K562 (cell line): ENCODE data around the gene CELSR1. TPM values are rescaled to one million over a fixed set of nuclear protein-coding genes. Genes with fewer than 3 reads are reported as not detected.

Experiments
- ATAC-seq: fragments of 200-7000 bp; cut with Tn5 transposase; 3 replicates; pipeline ENCODE4 v1.9.1; 2020; ENCODE audit warnings: moderate library complexity
- BruUV-seq: library from RNA; stranded (reverse); fragments of 400-500 nt; replicated peaks from 2 replicates; lab custom pipeline; 2021; lab: Mats Ljungman, UMichigan
- CTCF ChIA-PET: fragments of 300-600 bp; formaldehyde crosslinking; extraction: SDS; loops from one replicate; lab custom pipeline; 2021; ENCODE audit warnings: low intra/inter-chr PET ratio; lab: Yijun Ruan, JAX
- POLR2A ChIA-PET: fragments of 300-600, 350-650 bp; sonication (Branson Sonifier 250); formaldehyde crosslinking; extraction: SDS; loops from one replicate; lab custom pipeline; 2021; ENCODE audit warnings: antibody characterized with exemption, inconsistent platforms; lab: Yijun Ruan, JAX
- DNase-seq, 4 experiments: peaks; one replicate each; pipeline versions ENCODE4 v3.0.0 to v3.0.0-alpha.2; 2011 to 2018; ENCODE audit warnings: low spot score in 3 of 4, mixed read lengths in 3 of 4; ENCODE audit errors: extremely low read depth in 1 of 4
- FAIRE-seq: peaks from 2 replicates; lab custom pipeline; 2011; peaks lifted over from hg19 to GRCh38; lab: Jason Lieb, UNC
- H2AFZ ChIP-seq: 2 replicates; pipeline ENCODE4 v1.6.0; 2011; ENCODE audit warnings: low read depth, low read length, control low read depth, inconsistent platforms
- H3K27ac ChIP-seq: fragments of 200-600 bp; 3 replicates; pipeline ENCODE4 v1.8.0; 2011; ENCODE audit warnings: low read depth, mild to moderate bottlenecking, control low read depth, inconsistent platforms, low read length, moderate library complexity, mixed read lengths; ENCODE audit errors: extremely low read depth
- H3K27me3 ChIP-seq, 2 experiments: fragments of 300-600 bp in 1 of 2; 2 replicates in 1 of 2; 3 replicates in 1 of 2; pipeline versions ENCODE4 v1.6.0 to v1.8.0; 2011; ENCODE audit warnings: inconsistent platforms in 2 of 2, low read length in 2 of 2, mild to moderate bottlenecking in 1 of 2, mixed read lengths in 1 of 2, moderate library complexity in 1 of 2; ENCODE audit not compliant: control insufficient read depth in 2 of 2, insufficient read depth in 2 of 2
- H3K36me3 ChIP-seq: fragments of 300-600 bp; 3 replicates; pipeline ENCODE4 v1.8.0; 2011; ENCODE audit warnings: mild to moderate bottlenecking, low read length, inconsistent platforms; ENCODE audit not compliant: control insufficient read depth, insufficient read depth
- H3K4me1 ChIP-seq, 2 experiments: fragments of 200-600 bp in 1 of 2; replicated peaks in 1 of 2; 2 replicates in 1 of 2; 3 replicates in 1 of 2; pipeline versions ENCODE4 v1.5.1 to v1.8.0; 2011; ENCODE audit warnings: inconsistent platforms in 2 of 2, low read length in 2 of 2, mild to moderate bottlenecking in 1 of 2, mixed read lengths in 1 of 2, moderate library complexity in 1 of 2; ENCODE audit not compliant: control insufficient read depth in 2 of 2, insufficient read depth in 2 of 2
- H3K4me2 ChIP-seq: 2 replicates; pipeline ENCODE4 v1.6.1; 2011; ENCODE audit warnings: low read length, control low read depth, inconsistent platforms, mixed read lengths; ENCODE audit not compliant: insufficient read depth
- H3K4me3 ChIP-seq: fragments of 200-600 bp; sonication (generic), shearing (Covaris generic); 2 replicates; pipeline ENCODE4 v1.5.1; 2016; ENCODE audit warnings: control low read depth, inconsistent platforms
- H3K79me2 ChIP-seq: fragments of 200-600 bp; 3 replicates; pipeline ENCODE4 v1.8.0; 2011; ENCODE audit warnings: low read length, inconsistent platforms; ENCODE audit not compliant: control insufficient read depth, insufficient read depth
- H3K9ac ChIP-seq, 2 experiments: 2 replicates each; pipeline versions ENCODE4 v1.6.0 to v1.6.1; 2011; ENCODE audit warnings: low read depth in 2 of 2, low read length in 2 of 2, control low read depth in 1 of 2, inconsistent platforms in 1 of 2, mild to moderate bottlenecking in 1 of 2, mixed read lengths in 1 of 2; ENCODE audit not compliant: insufficient read depth in 1 of 2
- H3K9me1 ChIP-seq: one replicate; pipeline ENCODE4 v1.6.0; 2011; ENCODE audit warnings: inconsistent platforms, mild to moderate bottlenecking, low read length, moderate library complexity; ENCODE audit not compliant: control insufficient read depth, insufficient read depth
- H3K9me3 ChIP-seq: replicated peaks from 2 replicates; pipeline ENCODE4 v1.5.1; 2011; ENCODE audit warnings: low read depth, low read length, inconsistent platforms; ENCODE audit not compliant: control insufficient read depth, insufficient read depth
- H4K20me1 ChIP-seq: replicated peaks from 2 replicates; pipeline ENCODE4 v1.6.1; 2011; ENCODE audit warnings: low read length, inconsistent platforms, mixed read lengths; ENCODE audit not compliant: control insufficient read depth, insufficient read depth
- CBX2 ChIP-seq: fragments of 200-600 bp; sonication (generic); IDR thresholded peaks from one replicate; pipeline ENCODE4 v1.6.1; 2012; ENCODE audit warnings: mild to moderate bottlenecking, low read length, inconsistent platforms; ENCODE audit not compliant: insufficient read depth, poor library complexity, severe bottlenecking
- CREB1 ChIP-seq, 2 experiments: sonication (generic) in 1 of 2; formaldehyde crosslinking in 1 of 2; IDR thresholded peaks; 2 replicates each; pipeline versions ENCODE4 v1.6.1 to v1.8.0; 2012 to 2022; ENCODE audit warnings: inconsistent platforms in 1 of 2, mild to moderate bottlenecking in 1 of 2, missing genetic modification reagents in 1 of 2, moderate library complexity in 1 of 2
- HNRNPH1 ChIP-seq: fragments of 200-400 bp; formaldehyde crosslinking; optimal IDR thresholded peaks from 2 replicates; pipeline ENCODE3; 2017; ENCODE audit warnings: low read depth, mild to moderate bottlenecking, low read length, moderate library complexity
- KDM1A ChIP-seq, 2 experiments: fragments of 450-650 bp; IDR thresholded peaks; 2 replicates each; pipeline ENCODE4 v1.6.1; 2016; ENCODE audit warnings: mild to moderate bottlenecking in 2 of 2
- RBBP5 ChIP-seq: fragments of 200-600 bp; sonication (generic); IDR thresholded peaks from 2 replicates; pipeline ENCODE4 v1.6.1; 2012; ENCODE audit warnings: borderline replicate concordance, mild to moderate bottlenecking, low read length, control low read depth, inconsistent platforms; ENCODE audit not compliant: insufficient read depth, poor library complexity, severe bottlenecking
- SMARCA5 ChIP-seq: fragments of 450-650 bp; IDR thresholded peaks from 2 replicates; pipeline ENCODE4 v1.6.1; 2016
- STAT5B ChIP-seq: fragments of 250-450 bp; sonication (Bioruptor Pico); IDR thresholded peaks from 2 replicates; pipeline ENCODE4 v1.8.0; 2021; ENCODE audit warnings: mild to moderate bottlenecking, inconsistent platforms
- ZNF274 ChIP-seq: IDR thresholded peaks from 2 replicates; pipeline ENCODE4 v1.6.1; 2011; ENCODE audit warnings: low read depth, mild to moderate bottlenecking, low read length, moderate library complexity, borderline replicate concordance
- WGBS: fragments of 100-300 bp; shearing (Covaris generic); methylation state at CpG from one replicate; pipeline ENCODE4 v1.1.6; 2016; ENCODE audit warnings: low coverage, mixed read lengths; ENCODE audit not compliant: insufficient coverage; ENCODE audit errors: missing lambda C conversion rate; 5-methylcytosine and 5-hydroxymethylcytosine counted together
- in situ Hi-C: fragments of 300-500 bp; cut with MboI; formaldehyde crosslinking; loops from 4 replicates; pipeline ENCODE4 v1.15.0; 2018; ENCODE audit warnings: inconsistent platforms, mixed read lengths
- intact Hi-C: fragments of 100-400 bp; cut with micrococcal nuclease; formaldehyde crosslinking; loops from 2 replicates; pipeline ENCODE4 v1.14.2; 2022
- polyA plus RNA-seq, 8 experiments: library from polyadenylated mRNA; depleted of rRNA in 4 of 8; stranded (reverse) in 5 of 8; unstranded in 3 of 8; fragments of >200 nt; fragmentation: Nextera tagmentation in 2 of 8; fragmentation: Illumina TruSeq in 1 of 8; extraction: Ambion mirVana in 2 of 8; extraction: Trizol in 1 of 8; gene quantifications; 2 replicates each; pipeline versions ENCODE4 v1.2.1 to v1.2.3, GENCODE V29; 2011 to 2014; ENCODE audit warnings: inconsistent platforms in 1 of 8, missing spikeins in 1 of 8
- total RNA-seq, 7 experiments: library from RNA; depleted of rRNA in 6 of 7; stranded (reverse); fragments of >200 nt in 6 of 7; fragmentation: Illumina TruSeq in 2 of 7; extraction: Trizol in 2 of 7; gene quantifications; 2 replicates each; pipeline versions ENCODE4 v1.2.1 to v1.2.3, GENCODE V29; 2011 to 2021; ENCODE audit warnings: low replicate concordance in 1 of 7
- TF ChIP-seq, protein P1 (sequence below): fragments of 450-650 bp; IDR thresholded peaks from 2 replicates; pipeline ENCODE4 v1.6.1; 2018; ENCODE audit not compliant: partially characterized antibody
- TF ChIP-seq, protein P2 (sequence below): sonication (generic); formaldehyde crosslinking; IDR thresholded peaks from 2 replicates; pipeline ENCODE4 v1.8.1; 2023; ENCODE audit warnings: mild to moderate bottlenecking, missing genetic modification reagents
- TF ChIP-seq, protein P3 (sequence below), 2 experiments: IDR thresholded peaks; 2 replicates each; pipeline ENCODE4 v1.6.1; 2012; ENCODE audit warnings: improper control_type of control experiment in 2 of 2, low read depth in 2 of 2, low read length in 2 of 2, borderline replicate concordance in 1 of 2

Gene CELSR1
- total and polyA plus RNA-seq, 9 of the 15 experiments (the other 6 are each of a cell fraction or from before 2014, with no cell fraction given) = under 0.01 to 0.09 TPM; not detected in 7

DNA sequence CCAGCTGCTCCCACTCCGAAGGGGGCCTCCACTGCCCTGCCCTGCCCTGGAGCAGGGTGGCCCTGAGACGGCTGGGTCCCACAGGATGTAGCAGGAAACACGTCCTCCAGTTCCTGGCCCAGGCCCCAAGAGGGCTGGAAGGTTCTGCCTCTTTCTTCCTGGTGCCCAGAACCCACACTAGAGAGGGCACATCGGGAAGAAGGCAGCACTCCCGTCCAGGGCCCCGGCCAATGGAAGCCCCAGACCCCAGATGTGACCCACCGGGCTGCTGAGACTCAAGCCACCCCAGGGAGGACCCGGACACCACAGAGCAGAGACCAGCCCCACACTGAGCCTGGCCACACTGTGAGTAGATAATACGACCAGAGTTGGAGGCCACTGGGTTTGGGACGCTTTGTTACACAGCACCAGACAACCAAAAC, 71.2 kb downstream of the CELSR1 start (continued):
- TF ChIP-seq KDM1A (IDR thresholded peaks at IDR 0.05) = no peak
- TF ChIP-seq, protein P1, sequence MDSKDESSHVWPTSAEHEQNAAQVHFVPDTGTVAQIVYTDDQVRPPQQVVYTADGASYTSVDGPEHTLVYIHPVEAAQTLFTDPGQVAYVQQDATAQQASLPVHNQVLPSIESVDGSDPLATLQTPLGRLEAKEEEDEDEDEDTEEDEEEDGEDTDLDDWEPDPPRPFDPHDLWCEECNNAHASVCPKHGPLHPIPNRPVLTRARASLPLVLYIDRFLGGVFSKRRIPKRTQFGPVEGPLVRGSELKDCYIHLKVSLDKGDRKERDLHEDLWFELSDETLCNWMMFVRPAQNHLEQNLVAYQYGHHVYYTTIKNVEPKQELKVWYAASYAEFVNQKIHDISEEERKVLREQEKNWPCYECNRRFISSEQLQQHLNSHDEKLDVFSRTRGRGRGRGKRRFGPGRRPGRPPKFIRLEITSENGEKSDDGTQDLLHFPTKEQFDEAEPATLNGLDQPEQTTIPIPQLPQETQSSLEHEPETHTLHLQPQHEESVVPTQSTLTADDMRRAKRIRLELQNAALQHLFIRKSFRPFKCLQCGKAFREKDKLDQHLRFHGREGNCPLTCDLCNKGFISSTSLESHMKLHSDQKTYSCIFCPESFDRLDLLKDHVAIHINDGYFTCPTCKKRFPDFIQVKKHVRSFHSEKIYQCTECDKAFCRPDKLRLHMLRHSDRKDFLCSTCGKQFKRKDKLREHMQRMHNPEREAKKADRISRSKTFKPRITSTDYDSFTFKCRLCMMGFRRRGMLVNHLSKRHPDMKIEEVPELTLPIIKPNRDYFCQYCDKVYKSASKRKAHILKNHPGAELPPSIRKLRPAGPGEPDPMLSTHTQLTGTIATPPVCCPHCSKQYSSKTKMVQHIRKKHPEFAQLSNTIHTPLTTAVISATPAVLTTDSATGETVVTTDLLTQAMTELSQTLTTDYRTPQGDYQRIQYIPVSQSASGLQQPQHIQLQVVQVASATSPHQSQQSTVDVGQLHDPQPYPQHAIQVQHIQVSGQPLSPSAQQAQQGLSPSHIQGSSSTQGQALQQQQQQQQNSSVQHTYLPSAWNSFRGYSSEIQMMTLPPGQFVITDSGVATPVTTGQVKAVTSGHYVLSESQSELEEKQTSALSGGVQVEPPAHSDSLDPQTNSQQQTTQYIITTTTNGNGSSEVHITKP = no peak
- TF ChIP-seq, protein P2, sequence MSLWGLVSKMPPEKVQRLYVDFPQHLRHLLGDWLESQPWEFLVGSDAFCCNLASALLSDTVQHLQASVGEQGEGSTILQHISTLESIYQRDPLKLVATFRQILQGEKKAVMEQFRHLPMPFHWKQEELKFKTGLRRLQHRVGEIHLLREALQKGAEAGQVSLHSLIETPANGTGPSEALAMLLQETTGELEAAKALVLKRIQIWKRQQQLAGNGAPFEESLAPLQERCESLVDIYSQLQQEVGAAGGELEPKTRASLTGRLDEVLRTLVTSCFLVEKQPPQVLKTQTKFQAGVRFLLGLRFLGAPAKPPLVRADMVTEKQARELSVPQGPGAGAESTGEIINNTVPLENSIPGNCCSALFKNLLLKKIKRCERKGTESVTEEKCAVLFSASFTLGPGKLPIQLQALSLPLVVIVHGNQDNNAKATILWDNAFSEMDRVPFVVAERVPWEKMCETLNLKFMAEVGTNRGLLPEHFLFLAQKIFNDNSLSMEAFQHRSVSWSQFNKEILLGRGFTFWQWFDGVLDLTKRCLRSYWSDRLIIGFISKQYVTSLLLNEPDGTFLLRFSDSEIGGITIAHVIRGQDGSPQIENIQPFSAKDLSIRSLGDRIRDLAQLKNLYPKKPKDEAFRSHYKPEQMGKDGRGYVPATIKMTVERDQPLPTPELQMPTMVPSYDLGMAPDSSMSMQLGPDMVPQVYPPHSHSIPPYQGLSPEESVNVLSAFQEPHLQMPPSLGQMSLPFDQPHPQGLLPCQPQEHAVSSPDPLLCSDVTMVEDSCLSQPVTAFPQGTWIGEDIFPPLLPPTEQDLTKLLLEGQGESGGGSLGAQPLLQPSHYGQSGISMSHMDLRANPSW (CRISPR knock-in tag) = no peak

DNA sequence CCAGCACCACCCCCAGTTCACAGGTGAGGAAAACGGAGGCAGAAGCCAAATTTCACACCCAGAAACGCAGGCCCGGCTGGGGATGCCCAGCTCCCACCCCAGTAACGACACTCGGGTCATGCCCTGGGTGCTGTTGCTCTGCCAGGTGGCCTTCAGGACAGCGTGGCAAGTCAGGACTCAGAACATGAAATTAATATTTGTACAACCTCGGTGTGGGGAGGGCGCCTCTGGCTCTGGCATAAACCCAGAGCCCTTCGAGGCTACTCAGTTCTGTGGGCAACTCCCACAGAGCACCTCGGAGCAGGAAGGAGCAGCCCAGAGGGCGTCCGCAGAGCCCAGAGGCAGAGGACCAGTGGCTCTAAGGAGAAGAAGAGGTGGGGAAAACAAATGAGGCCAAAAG, 71.6 kb downstream of the CELSR1 start:
- DNase-seq = no peak
- in situ Hi-C loops = no loop called here
- peaks cover 0 to 11% of the 10 kb centered on the region in 2 experiments; a peak in 3 of 5 replicates for H3K4me1 ChIP-seq
- no TSS peak for BruUV-seq
- no peak overlapping the region for H2AFZ ChIP-seq
- H3K4me2 ChIP-seq = no peak overlapping the region
- intact Hi-C loops = no loop called here
- 0% methylated on average over 11 of the region's 12 CpGs for WGBS
- no peak overlapping the region for H3K9ac ChIP-seq
- no peaks in the 10 kb centered on the region for H3K9me3 ChIP-seq
- H3K79me2 ChIP-seq = no peaks in the 10 kb centered on the region
- H4K20me1 ChIP-seq = no peaks in the 10 kb centered on the region
- H3K36me3 ChIP-seq = no peaks in the 10 kb centered on the region
- no peak overlapping the region for H3K27ac ChIP-seq
- no peak for FAIRE-seq
- ChIA-PET POLR2A (no interaction called here), CTCF (no interaction called here)
- ATAC-seq = no peak
- H3K9me1 ChIP-seq = no peaks in the 10 kb centered on the region
- no peak overlapping the region for H3K4me3 ChIP-seq
- H3K27me3 ChIP-seq = peaks cover 22 to 54% of the 10 kb centered on the region in 2 experiments; a peak in 4 of 5 replicates
- TF ChIP-seq ZNF274 = no peak
- TF ChIP-seq SMARCA5 = no peak
- TF ChIP-seq CBX2 = no peak
- TF ChIP-seq CREB1 (IDR thresholded peaks at IDR 0.05) = no peak
- TF ChIP-seq CREB1 (CRISPR knock-in tag; IDR thresholded peaks at IDR 0.05) = no peak
- no peak for TF ChIP-seq STAT5B (CRISPR knock-in tag)
- TF ChIP-seq, protein P3, sequence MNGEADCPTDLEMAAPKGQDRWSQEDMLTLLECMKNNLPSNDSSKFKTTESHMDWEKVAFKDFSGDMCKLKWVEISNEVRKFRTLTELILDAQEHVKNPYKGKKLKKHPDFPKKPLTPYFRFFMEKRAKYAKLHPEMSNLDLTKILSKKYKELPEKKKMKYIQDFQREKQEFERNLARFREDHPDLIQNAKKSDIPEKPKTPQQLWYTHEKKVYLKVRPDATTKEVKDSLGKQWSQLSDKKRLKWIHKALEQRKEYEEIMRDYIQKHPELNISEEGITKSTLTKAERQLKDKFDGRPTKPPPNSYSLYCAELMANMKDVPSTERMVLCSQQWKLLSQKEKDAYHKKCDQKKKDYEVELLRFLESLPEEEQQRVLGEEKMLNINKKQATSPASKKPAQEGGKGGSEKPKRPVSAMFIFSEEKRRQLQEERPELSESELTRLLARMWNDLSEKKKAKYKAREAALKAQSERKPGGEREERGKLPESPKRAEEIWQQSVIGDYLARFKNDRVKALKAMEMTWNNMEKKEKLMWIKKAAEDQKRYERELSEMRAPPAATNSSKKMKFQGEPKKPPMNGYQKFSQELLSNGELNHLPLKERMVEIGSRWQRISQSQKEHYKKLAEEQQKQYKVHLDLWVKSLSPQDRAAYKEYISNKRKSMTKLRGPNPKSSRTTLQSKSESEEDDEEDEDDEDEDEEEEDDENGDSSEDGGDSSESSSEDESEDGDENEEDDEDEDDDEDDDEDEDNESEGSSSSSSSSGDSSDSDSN (IDR thresholded peaks at IDR 0.05; ENCODE audit: borderline replicate concordance in 1 of 2, low read depth in 2 of 2, low read length in 2 of 2) = no peak
- no peak for TF ChIP-seq HNRNPH1
- no peak for TF ChIP-seq RBBP5
